ENCODE measurements around the gene IGSF21.

Gene IGSF21

DNA sequence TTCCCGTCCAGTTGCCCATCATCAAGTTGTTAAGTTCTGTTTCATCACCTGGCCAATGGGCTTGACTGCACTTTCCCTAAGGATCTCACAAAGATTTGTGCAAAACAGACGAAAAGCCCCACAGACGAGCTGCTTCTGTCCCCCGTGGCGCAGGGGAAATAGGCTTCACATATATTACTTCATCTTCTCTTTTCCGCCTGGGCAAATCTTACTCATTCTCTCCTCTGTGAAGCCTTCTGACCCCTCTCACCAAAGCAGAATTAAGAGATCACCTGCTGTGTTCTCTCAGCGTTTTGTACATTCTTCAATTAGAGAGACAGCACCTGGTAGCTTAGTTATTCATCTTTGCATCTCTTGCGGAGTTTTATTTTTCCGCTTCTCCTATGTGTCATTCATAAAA, 129.8 kb downstream of the IGSF21 start:
- Histone ChIP-seq H4K8ac (ENCODE audit: low read depth, low read length) (no peak overlapping the region), H3K4ac (ENCODE audit: low read depth, low read length) (no peak overlapping the region), H4K12ac (ENCODE audit: low read depth, low read length) (no peak overlapping the region), H2BK12ac (ENCODE audit: low read length) (no peak overlapping the region), H3K4me2 (ENCODE audit: low read length) (no peak overlapping the region), H3K79me2 (ENCODE audit: control insufficient read depth, insufficient read depth, low read length, poor library complexity) (no peaks in the 10 kb centered on the region), H3K27me3 (ENCODE audit: insufficient read depth, low read length) (no peaks in the 10 kb centered on the region), H3K23ac (ENCODE audit: low read length) (no peak overlapping the region), H3K27ac (ENCODE audit: low read depth, low read length) (no peak overlapping the region), H2AFZ (ENCODE audit: insufficient read depth, low read length, poor library complexity) (no peak overlapping the region), H3K4me3 (ENCODE audit: low read depth, low read length) (no peak overlapping the region), H3K9me3 (ENCODE audit: insufficient read depth, low read depth, low read length) (no peaks in the 10 kb centered on the region), H3K14ac (ENCODE audit: low read length) (no peak overlapping the region), H2BK5ac (ENCODE audit: low read depth, low read length, poor library complexity) (no peak overlapping the region), H3K4me1 (ENCODE audit: control insufficient read depth in 1 of 2, insufficient read depth in 2 of 2, low read length in 2 of 2) (no peaks in the 10 kb centered on the region), H3K9ac (ENCODE audit: low read length) (no peak overlapping the region), H3K18ac (ENCODE audit: low read length) (no peak overlapping the region), H4K91ac (ENCODE audit: low read depth, low read length) (no peak overlapping the region), H2AK5ac (ENCODE audit: low read length) (no peak overlapping the region), H3K79me1 (ENCODE audit: low read length) (no peaks in the 10 kb centered on the region), H3K36me3 (ENCODE audit: control insufficient read depth in 1 of 2, insufficient read depth in 2 of 2, low read length in 2 of 2) (no peaks in the 10 kb centered on the region), H2BK120ac (ENCODE audit: insufficient read depth, low read length, poor library complexity) (no peak overlapping the region)
- WGBS (ENCODE audit: extremely low coverage, insufficient coverage, insufficient read length), result no CpG with 5 or more reads among the region's 9 CpGs
- DNase-seq, result no peak

DNA sequence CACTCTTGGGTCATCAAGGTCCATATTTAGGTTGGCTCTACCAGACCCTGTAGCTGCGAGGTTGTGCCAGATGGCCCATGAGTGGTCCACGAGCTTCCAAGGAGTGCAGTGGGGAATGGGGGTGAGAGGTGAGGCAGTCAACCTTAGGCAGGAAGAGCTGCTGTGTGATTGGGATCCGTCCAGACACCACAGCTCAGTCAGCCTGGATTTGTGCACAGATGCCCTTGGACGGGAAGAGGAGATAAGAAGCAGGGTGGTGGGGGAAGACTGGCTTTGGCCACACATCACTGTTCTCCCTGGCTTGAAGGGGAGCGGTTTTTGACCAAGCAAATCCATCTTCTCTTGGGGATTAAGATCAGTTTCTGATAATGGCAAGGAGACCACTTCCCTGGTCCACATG, 130.6 kb downstream of the IGSF21 start:
- Histone ChIP-seq H3K23ac (ENCODE audit: low read length) (no peak overlapping the region), H3K4me2 (ENCODE audit: low read length) (no peak overlapping the region), H3K79me1 (ENCODE audit: low read length) (no peaks in the 10 kb centered on the region), H3K27me3 (ENCODE audit: insufficient read depth, low read length) (no peaks in the 10 kb centered on the region), H3K36me3 (ENCODE audit: control insufficient read depth in 1 of 2, insufficient read depth in 2 of 2, low read length in 2 of 2) (no peaks in the 10 kb centered on the region), H3K9me3 (ENCODE audit: insufficient read depth, low read depth, low read length) (peaks cover 1% of the 10 kb centered on the region), H3K18ac (ENCODE audit: low read length) (no peak overlapping the region), H4K91ac (ENCODE audit: low read depth, low read length) (no peak overlapping the region), H2AFZ (ENCODE audit: insufficient read depth, low read length, poor library complexity) (no peak overlapping the region), H3K9ac (ENCODE audit: low read length) (no peak overlapping the region), H4K8ac (ENCODE audit: low read depth, low read length) (no peak overlapping the region), H3K27ac (ENCODE audit: low read depth, low read length) (no peak overlapping the region), H3K4ac (ENCODE audit: low read depth, low read length) (no peak overlapping the region), H2AK5ac (ENCODE audit: low read length) (no peak overlapping the region), H3K79me2 (ENCODE audit: control insufficient read depth, insufficient read depth, low read length, poor library complexity) (no peaks in the 10 kb centered on the region), H3K4me3 (ENCODE audit: low read depth, low read length) (no peak overlapping the region), H3K4me1 (ENCODE audit: control insufficient read depth in 1 of 2, insufficient read depth in 2 of 2, low read length in 2 of 2) (no peaks in the 10 kb centered on the region), H2BK120ac (ENCODE audit: insufficient read depth, low read length, poor library complexity) (no peak overlapping the region), H4K12ac (ENCODE audit: low read depth, low read length) (no peak overlapping the region), H2BK12ac (ENCODE audit: low read length) (no peak overlapping the region), H3K14ac (ENCODE audit: low read length) (no peak overlapping the region), H2BK5ac (ENCODE audit: low read depth, low read length, poor library complexity) (no peak overlapping the region)
- DNase-seq, result no peak
- no CpG with 5 or more reads among the region's 5 CpGs for WGBS (ENCODE audit: extremely low coverage, insufficient coverage, insufficient read length)

DNA sequence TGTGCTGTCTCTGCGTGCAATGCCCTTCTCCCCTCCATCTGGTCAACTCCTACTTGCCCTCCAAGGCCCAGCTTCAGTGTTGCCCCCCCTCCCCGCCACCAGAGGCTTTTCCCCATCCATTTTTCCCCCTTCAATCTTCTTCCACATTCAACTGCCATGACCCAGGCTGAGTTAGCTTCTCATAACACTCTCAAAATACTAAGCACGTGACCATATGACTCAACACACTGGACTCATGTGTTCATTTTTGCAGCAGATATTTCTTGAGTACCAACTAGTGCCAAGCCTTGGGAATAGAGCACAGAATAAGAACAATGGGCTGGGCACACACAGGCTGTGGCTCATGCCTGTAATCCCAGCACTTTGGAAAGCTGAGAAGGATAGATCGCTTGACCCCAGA, 132.1 kb downstream of the IGSF21 start:
- Histone ChIP-seq H3K79me1 (ENCODE audit: low read length) (no peaks in the 10 kb centered on the region), H4K12ac (ENCODE audit: low read depth, low read length) (no peak overlapping the region), H2BK5ac (ENCODE audit: low read depth, low read length, poor library complexity) (no peak overlapping the region), H2BK12ac (ENCODE audit: low read length) (no peak overlapping the region), H3K4ac (ENCODE audit: low read depth, low read length) (no peak overlapping the region), H3K27ac (ENCODE audit: low read depth, low read length) (no peak overlapping the region), H2BK120ac (ENCODE audit: insufficient read depth, low read length, poor library complexity) (no peak overlapping the region), H3K27me3 (ENCODE audit: insufficient read depth, low read length) (no peaks in the 10 kb centered on the region), H3K9me3 (ENCODE audit: insufficient read depth, low read depth, low read length) (peaks cover 1% of the 10 kb centered on the region), H3K18ac (ENCODE audit: low read length) (no peak overlapping the region), H3K79me2 (ENCODE audit: control insufficient read depth, insufficient read depth, low read length, poor library complexity) (no peaks in the 10 kb centered on the region), H2AK5ac (ENCODE audit: low read length) (no peak overlapping the region), H3K14ac (ENCODE audit: low read length) (no peak overlapping the region), H3K23ac (ENCODE audit: low read length) (no peak overlapping the region), H2AFZ (ENCODE audit: insufficient read depth, low read length, poor library complexity) (no peak overlapping the region), H4K8ac (ENCODE audit: low read depth, low read length) (no peak overlapping the region), H3K4me1 (ENCODE audit: control insufficient read depth in 1 of 2, insufficient read depth in 2 of 2, low read length in 2 of 2) (no peaks in the 10 kb centered on the region), H3K4me2 (ENCODE audit: low read length) (no peak overlapping the region), H3K36me3 (ENCODE audit: control insufficient read depth in 1 of 2, insufficient read depth in 2 of 2, low read length in 2 of 2) (no peaks in the 10 kb centered on the region), H3K9ac (ENCODE audit: low read length) (no peak overlapping the region), H3K4me3 (ENCODE audit: low read depth, low read length) (no peak overlapping the region), H4K91ac (ENCODE audit: low read depth, low read length) (no peak overlapping the region)
- WGBS (ENCODE audit: extremely low coverage, insufficient coverage, insufficient read length), result no CpG with 5 or more reads among the region's 4 CpGs
- no peak for DNase-seq

DNA sequence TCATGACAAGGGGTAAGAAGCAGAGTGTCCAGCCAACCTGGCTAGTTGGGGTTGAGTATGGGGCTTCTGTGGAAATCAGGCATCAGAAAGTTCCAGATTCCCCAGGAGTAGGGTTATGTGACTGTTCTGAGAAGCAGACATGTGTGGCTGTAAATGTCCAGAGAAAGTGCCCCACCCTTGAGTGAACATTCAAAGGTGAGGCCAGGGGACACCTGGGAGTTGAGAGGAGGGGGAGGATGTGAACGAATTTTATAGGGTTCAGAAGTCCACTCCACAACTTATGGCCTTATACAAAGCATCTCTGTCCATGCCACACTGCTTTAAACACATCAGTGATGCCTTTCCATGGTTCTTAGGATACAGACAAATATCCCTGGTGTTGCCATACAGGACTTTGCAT, 133.3 kb downstream of the IGSF21 start:
- no peak overlapping the region for H3K18ac ChIP-seq (ENCODE audit: low read length)
- no peaks in the 10 kb centered on the region for H3K4me1 ChIP-seq (ENCODE audit: control insufficient read depth in 1 of 2, insufficient read depth in 2 of 2, low read length in 2 of 2)
- no peak overlapping the region for H2BK5ac ChIP-seq (ENCODE audit: low read depth, low read length, poor library complexity)
- WGBS (ENCODE audit: extremely low coverage, insufficient coverage, insufficient read length), result no CpG with 5 or more reads among the region's 1 CpG
- no peak overlapping the region for H2AFZ ChIP-seq (ENCODE audit: insufficient read depth, low read length, poor library complexity)
- H3K36me3 ChIP-seq (ENCODE audit: control insufficient read depth in 1 of 2, insufficient read depth in 2 of 2, low read length in 2 of 2), result no peaks in the 10 kb centered on the region
- no peak overlapping the region for H3K27ac ChIP-seq (ENCODE audit: low read depth, low read length)
- H3K27me3 ChIP-seq (ENCODE audit: insufficient read depth, low read length), result no peaks in the 10 kb centered on the region
- H3K79me1 ChIP-seq (ENCODE audit: low read length), result no peaks in the 10 kb centered on the region
- H3K14ac ChIP-seq (ENCODE audit: low read length), result no peak overlapping the region
- H4K8ac ChIP-seq (ENCODE audit: low read depth, low read length), result no peak overlapping the region
- H4K12ac ChIP-seq (ENCODE audit: low read depth, low read length), result no peak overlapping the region
- no peak overlapping the region for H3K23ac ChIP-seq (ENCODE audit: low read length)
- H2AK5ac ChIP-seq (ENCODE audit: low read length), result no peak overlapping the region
- no peak overlapping the region for H3K4me3 ChIP-seq (ENCODE audit: low read depth, low read length)
- peaks cover 1% of the 10 kb centered on the region for H3K9me3 ChIP-seq (ENCODE audit: insufficient read depth, low read depth, low read length)
- no peak overlapping the region for H4K91ac ChIP-seq (ENCODE audit: low read depth, low read length)
- DNase-seq, result no peak
- no peak overlapping the region for H2BK12ac ChIP-seq (ENCODE audit: low read length)
- no peak overlapping the region for H3K4ac ChIP-seq (ENCODE audit: low read depth, low read length)
- H3K4me2 ChIP-seq (ENCODE audit: low read length), result no peak overlapping the region
- H2BK120ac ChIP-seq (ENCODE audit: insufficient read depth, low read length, poor library complexity), result no peak overlapping the region
- H3K79me2 ChIP-seq (ENCODE audit: control insufficient read depth, insufficient read depth, low read length, poor library complexity), result no peaks in the 10 kb centered on the region
- H3K9ac ChIP-seq (ENCODE audit: low read length), result no peak overlapping the region

Measured in trophoblast cell (in vitro differentiated cells and primary cell).